ENCODE results near the gene PPP2R5C. TPM values are rescaled to one million over a fixed set of nuclear protein-coding genes. Genes with fewer than 3 reads are reported as not detected.
"Not testable (repeated sequence)": the region's sequence is repeated elsewhere in the genome, so short reads cannot be mapped to it uniquely, and the experiment has no call there.

PPP2R5C gene
- polyA plus RNA-seq, 1 donor = 59.1 TPM

DNA sequence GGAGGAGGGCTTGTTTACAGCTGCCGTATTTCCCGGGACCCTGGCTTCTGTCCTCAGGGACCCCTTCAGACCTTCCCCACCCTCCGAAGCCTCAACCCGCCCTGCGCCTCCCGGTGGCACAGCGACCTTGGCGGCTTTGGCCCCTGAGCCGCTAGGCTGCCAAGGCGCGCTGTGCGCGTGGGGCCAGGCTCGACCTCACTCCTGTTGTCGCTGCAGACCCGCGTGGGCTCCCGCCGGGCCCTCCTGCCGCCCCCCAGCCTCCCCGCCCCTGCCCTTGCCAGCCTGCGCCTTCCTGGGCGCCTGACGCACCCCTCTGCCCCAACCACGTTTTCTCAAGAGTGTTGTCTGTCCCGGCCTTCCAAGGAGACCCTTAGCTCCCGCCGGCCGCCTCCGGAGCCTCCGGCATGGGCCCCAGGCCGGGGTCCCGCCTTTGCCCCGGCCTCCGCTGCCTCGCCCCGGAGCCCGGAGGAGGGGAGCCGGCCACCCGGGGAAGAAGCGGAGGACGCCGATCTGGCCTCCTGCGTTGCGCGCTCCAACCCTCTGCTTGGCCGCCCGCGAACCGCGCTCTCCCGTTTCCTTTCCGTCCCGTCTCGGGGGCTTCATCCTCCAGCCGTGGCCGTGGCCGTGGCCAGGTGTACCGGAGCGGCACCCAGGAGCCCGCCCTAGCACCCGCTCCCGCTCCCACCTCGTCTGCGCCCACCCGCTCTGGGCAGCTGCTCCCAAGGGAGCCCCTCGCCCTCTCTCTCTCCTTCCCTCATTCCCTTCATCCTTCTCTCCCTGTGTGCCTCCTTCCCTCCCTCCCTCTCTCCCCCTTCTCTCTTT is 19.9 kb downstream of the PPP2R5C start:
- no peak for DNase-seq (ENCODE audit: low read depth)

DNA sequence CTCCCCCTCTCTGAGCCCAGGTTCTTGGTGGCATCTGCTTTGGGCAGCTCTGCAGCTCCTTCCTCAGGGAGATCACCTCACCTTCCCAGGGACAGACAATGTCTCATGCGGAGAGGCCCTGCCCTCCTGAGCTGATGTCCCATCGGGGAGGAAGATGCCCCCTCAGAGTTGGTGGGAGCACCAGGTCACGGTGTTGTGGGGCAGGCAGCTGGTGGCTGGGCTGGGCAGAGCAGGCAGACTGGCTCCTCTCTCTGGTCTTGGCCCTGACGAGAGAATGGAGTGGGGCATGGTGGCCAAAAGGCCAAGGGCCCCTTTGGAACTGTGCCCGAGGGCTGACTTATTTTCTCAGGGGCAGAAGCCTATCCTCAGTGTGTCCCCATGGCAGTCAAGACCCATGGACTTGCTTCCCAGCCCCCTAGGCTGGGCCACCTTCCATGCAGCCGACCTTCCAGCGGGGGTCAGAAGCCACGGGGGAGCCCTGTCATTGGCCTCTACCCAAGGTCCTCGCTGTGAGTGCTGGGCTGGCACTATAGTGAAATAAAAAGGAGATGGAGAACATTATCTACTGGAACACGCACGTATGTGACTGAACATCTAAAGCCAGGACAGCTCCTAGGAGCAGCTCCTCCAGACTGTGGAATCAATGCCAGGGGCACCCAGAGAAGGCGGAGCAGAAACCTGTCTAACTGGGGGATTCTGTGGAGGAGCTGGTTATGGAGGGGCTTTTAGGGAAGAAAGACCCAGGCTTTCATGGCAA is 21.9 kb downstream of the PPP2R5C start:
- no peak for DNase-seq (ENCODE audit: low read depth)

DNA sequence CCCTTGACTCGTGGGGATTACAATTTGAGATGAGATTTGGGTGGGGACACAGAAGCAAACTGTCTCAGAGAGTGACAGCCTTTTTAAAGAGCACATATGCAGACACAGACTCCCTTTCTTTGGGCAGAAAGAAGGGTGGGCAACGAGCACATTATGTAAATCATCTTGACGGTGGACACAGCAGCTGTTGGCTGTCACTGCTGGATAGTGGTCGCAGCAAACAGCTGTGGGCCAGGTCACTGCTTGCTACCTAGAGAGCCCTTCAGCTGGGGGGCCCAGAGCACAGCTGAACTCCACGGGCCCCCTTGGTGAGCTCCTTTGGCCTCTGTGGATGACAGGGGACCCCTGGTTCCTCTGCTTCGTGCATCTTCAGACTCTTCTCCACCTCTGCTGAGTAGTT is 23.1 kb downstream of the PPP2R5C start:
- DNase-seq (ENCODE audit: low read depth) = no peak

DNA sequence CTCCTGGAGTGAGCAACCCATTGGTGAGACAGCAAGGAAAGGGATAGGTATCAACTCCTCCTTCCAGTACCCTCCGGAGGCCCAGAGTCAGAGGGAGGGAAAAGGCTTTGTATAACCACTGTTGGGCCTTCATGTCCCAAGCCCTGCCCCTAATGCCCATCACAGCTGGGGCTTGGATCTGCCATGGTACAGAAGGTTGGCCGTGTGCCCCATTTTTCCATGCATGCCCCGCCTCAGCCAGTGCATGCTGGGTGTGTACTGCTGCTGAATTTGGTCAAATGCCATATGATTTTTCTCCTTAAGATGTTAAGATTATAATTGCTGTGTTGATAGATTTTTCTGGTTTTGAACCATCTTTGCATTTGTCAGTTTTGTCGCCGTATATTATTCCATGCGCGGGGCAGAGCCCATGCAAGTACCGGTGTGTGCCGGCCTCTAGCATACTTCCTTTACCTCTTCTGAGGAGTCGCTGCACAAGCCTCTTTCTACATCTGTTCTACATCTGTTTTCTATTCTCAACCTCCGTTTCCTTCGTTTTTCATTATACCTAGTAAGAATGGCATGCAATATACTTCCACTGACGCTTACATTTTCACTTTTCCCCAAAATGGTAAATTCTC is 26.6 kb downstream of the PPP2R5C start:
- DNase-seq (ENCODE audit: low read depth) = no peak

DNA sequence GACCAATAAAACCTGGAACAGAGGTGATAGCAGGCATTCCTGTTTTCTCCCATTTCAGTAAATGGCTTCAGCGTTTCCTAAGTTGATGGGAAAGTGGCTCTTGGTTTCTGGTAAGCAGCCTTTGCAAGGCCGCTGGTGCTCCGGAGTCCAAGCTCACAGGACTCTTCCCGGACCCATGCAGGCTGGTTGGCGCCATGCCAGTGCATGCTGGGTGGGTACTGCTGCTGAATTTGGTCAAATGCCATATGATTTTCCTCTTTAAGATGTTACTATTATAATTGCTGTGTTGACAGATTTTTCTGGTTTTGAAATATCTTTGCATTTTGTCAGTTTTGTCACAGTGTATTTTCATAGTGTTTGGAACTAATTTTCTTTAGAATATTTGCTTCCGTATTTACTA is 27.7 kb downstream of the PPP2R5C start:
- DNase-seq (ENCODE audit: low read depth) = no peak

DNA sequence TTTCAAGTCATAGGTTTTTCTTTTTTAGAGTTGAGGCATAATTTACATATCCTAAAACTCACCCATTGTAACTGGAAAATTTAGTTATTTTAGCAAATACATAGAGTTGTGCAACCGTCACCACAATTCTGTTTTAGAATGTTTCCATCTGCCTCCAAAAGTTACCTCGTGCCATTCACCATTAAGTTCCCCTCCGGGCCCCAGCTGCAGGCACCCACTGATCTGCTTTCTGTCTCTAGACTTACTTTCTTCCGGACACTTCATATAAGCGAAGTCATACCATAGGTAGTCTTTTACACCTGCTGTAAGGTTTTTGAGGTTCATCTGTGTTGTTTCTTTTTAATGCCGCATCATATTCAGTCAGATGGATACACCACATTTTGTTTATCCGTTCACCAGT is 28.7 kb downstream of the PPP2R5C start:
- no peak for DNase-seq (ENCODE audit: low read depth)

DNA sequence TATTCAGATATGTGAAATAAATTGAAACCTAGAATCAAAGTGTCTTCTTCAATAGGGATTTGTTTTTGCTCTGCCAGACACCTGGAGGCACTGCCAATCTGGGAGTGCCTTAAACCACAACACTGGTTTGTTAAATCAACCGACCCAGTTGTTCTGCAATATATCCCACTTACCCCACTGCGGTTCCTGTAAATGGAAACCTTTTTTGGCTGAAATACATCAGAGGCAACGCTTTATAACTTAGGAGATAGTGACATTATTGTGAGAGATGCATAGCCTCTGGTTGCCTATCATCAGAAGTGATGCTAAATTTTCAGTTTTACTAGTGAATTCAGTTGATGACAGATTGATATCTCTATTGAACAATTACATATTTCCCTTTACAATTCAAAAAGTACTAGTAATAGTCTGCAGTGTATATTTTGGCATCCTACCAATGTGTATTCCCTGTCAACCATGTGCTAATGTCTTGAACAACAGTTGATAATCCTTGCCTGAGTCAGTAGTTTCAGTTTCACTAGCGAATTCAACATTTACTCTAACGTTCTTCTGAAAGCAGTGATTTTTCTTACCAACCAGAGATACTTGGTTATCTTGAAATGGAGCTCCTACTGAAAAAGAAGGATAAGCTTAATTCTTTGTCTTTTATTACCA is 30.5 kb downstream of the PPP2R5C start:
- DNase-seq (ENCODE audit: low read depth) = peak; percentile 32

DNA sequence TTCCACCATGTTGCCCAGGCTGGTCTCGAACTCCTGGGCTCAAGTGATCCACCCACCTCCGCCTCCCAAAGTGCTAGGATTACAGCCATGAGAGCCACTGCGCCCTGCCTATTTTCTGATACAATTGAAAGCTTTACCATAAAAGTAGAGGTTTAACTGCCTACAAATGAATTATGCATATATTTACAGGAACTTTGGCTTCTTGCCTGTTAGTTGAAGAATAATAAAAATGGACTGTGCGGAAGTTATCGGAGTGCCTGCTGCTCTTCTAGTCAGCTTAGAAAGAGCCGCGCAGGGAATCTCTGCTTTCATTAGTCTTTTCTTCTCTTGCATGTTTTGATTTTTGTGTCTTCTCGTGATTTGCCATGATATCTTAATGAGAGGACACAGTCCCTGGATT is 34.5 kb downstream of the PPP2R5C start:
- no peak for DNase-seq (ENCODE audit: low read depth)

DNA sequence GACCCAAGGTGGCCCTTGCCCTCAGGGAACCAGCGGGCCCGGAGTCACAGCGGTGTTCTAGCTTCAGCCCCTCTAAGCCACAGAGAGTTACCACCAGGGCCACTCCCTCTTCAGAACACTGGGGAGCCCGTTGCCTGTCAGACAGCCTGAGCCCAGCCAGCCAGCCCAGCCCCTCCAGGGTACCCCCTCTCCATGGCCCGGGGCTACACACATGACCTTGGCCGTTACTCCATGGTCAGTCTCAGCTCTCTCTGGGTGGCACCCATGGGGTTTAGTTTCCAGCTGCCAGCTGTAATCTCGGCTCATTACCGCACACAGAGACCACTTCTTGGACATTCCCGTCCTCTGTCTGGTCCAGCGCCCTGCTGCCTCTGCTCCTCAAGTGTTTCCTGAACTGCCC is 35.0 kb downstream of the PPP2R5C start:
- no peak for DNase-seq (ENCODE audit: low read depth)

DNA sequence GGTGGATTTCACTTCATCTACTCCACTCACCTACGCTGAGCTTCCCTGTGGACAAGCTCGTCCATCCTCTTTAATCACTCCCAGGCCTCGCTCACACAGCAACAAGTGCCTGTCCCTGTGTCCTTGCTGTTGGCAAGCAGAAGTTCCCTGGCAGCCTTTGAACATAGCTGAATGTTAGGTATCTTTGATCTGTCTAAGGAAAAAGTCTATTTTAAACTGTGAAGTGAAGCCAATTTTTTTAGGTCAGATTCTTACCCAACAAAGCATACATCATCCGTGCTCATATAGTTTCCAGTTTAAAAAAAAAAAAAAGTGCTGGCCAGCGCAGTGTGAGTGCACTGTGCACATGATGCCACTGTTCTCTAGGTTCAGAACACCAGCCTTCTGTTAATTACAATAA is 36.3 kb downstream of the PPP2R5C start:
- no peak for DNase-seq (ENCODE audit: low read depth)

DNA sequence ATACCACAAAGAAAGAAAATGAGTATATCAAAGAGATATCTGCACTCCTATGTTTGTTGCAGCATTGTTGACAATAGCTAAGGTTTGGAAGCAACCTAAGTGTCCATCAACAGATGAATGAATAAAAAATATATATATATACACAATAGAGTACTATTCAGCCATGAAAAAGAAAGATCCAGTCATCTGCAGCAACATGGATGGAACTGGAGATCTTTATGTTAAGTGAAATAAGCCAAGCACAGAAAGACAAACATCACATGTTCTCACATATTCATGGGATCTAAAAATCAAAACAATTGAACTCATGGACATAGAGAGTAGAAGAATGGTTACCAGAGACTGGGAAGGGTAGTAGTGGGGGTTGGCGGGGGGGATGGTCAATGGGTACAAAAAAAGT is 42.9 kb downstream of the PPP2R5C start:
- not testable (repeated sequence) for DNase-seq (ENCODE audit: low read depth)

DNA sequence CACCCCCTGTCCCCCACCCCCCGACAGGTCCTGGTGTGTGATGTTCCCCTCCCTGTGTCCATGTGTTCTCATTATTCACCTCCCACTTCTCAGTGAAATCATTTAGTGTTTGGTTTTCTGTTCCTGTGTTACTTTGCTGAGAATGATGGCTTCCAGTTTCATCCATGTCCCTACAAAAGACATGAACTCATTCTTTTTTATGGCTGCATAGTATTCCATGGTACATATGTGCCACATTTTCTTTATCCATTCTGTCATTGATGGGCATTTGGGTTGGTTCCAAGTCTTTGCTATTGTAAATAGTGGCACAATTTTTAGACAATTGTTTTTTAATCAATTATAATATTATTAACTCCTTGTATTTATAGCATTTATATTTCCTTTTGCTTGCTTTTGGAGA is 44.7 kb downstream of the PPP2R5C start:
- DNase-seq (ENCODE audit: low read depth) = not testable (repeated sequence)

DNA sequence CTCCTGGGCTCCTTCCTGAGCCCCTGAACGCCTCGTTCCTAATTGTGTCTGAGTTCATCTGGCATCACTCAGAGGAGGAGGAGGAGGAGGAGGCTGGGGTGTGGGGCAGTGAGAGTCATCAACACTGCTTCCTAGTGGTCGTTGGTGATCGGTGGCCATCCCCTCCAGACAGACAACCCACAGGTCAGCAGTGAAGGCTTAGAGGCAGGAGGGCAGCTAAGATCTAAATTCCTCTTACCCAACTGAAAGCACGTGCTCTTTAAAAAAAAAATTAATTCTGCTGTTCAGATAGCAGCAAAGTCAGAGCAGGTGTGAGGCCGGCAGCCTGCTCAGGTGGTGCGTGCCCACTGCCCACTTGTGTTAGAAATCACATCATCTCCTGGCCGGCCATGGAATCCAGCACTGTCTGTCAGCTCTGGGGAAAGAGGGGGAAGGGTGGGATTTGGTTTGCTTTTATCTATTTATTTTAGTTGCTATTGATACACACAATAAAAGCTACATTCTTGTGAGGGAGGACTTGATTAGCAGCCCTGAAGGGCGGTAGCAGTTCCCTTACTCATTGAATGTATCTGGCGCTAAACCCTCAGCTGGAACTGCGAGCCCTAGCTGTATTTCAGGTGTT is 46.6 kb downstream of the PPP2R5C start:
- no peak for DNase-seq (ENCODE audit: low read depth)

DNA sequence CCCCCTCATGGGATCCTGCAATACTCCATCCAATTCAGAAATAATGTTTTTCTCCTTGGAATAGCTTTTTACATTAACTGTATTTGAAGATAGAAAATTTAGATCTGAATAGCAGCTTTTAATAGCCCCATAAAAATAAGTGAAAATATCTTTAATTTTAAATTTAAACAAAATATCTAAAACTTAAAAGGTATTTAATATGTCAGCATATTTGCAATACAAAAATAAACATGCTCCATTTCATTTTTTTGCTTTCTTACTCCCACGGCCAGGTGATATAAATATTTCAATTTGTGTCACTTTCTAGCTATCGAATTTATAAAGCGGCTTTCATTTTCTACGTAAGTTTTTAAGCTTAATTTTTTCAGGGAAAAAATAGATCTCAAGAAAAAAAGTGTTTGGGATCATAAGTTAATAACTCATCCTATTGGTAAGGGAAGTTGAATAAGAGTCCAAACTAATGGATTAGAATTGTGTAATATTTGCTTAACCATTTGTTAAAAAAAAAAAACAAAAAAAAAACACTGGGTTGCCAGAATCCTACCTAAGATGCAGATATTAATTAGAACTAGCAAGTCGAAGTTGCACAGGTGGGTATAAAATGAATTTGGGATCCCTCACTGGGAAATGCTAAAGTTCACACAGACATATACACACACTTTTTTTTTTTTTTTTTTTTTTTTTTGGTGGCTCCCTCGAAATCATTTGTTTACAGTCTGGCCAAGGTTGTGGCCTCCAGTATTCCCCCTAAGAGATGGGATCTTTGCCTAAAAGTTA is 47.6 kb downstream of the PPP2R5C start:
- DNase-seq (ENCODE audit: low read depth) = no peak

DNA sequence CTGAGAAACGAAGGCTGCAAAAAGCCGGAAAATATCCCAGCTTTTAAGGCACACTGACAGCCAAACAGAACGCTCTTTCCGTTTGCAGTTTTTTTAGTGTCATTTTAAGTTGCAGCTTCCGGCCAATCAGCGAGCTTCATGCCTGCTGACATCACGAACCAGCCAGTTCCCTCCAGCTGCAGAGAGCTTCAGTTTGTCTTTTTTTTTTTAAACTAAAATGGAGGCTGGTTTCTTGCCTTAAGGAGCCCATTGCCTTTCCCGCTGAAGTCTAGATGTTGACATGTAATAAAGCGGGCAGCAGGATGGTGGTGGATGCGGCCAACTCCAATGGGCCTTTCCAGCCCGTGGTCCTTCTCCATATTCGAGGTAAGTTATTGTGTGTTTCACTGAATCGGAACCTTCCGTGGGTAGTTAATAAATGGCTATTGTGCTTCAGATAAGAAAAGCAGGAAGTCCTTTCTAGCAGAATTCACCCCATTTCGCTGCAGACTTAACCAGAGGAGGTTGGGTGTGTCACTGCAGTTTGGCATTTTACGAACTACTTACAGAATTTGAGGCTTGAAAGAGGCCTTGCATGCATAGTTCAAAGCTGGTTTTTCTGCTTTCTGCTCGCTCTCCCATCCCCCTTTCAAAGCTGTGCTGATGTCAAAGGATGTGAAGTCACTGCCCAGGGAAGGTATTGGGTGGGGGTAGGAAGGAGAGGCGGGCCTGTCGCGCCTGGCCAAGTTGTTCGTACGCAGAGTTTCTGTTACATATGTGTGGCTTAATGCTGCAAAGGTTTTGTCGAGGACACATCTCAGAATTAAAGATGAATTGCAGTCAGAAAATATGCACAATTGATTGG is 48.4 kb downstream of the PPP2R5C start:
- DNase-seq (ENCODE audit: low read depth) = peak; percentile 95

DNA sequence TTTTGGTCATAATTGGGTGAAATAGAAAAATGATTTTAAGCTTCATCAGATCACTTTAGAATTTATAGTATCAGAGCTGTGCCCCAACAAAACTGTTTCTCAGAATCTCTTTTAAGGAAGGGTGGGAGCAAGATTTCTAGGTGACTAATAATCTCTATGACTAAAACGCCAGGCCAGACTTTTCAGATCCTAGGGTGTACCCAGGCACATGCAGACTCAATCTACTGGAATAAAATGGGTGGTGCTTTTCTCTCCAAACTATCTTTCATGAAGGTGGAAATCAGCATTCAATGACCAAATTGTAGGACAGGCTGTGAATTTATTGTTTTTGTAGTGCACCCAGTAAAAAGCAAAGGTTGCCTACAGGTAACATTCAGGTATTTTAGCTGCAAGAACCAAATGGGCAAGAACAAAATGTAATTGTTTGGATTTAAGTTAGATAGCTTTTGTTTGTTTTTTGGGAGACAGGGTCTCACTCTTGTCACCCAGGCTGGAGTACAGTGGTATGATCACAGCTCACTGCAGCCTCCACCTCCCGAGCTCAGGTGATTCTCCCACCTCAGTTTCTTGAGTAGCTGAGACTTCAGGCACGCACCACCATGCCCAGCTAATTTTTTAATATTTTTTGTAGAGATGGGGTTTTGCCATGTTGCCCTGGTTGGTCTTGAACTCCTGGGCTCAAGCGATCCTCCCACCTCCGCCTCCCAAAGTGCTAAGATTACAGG is 49.5 kb downstream of the PPP2R5C start:
- no peak for DNase-seq (ENCODE audit: low read depth)

DNA sequence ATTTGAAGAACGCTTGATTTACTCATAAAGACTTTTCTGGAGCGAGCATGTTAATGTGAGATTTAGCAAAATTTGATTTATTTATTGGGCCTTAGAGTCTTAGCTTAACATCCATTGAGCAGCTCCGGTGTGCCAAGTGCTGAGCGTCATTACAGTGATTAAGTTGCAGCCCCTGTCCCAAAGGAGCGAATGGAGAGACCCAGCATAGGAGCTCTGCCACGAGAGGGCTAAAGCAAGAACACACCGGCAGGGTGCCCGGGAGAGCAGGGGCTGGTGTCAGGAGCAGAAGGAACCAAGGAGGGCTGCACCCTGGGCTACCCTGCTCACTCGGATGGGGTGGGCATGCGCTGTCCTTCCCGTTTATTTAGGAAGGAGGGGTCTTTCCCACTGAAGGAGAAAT is 50.6 kb downstream of the PPP2R5C start:
- DNase-seq (ENCODE audit: low read depth) = no peak

DNA sequence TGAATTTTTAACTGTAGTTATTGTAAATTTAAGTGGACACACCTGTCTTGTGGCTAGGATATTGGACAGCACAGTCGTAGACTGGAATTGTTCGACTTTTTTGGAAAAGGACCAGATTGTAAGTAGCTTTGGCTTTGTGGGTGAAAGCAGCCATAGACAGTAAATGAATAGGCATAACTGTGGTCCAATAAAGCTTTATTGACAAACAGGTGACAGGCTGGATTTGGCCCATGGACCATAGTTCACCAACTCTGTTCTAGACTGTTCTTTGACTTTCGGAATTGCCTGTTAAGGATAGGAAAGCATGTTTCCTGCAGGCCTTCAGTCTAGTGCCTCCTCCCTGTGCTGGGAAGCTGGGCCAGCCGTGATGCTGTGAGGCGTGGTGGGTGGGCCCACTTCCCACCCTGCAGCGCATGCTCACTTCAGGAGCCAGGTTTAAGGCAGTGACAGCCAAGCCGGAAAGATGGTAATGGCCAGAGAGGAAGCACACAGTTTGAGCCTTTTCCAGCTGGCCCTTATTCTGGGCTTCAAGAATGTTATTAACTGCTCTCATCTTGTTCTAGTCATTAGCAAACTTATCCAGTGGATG is 51.8 kb downstream of the PPP2R5C start:
- DNase-seq (ENCODE audit: low read depth) = no peak

DNA sequence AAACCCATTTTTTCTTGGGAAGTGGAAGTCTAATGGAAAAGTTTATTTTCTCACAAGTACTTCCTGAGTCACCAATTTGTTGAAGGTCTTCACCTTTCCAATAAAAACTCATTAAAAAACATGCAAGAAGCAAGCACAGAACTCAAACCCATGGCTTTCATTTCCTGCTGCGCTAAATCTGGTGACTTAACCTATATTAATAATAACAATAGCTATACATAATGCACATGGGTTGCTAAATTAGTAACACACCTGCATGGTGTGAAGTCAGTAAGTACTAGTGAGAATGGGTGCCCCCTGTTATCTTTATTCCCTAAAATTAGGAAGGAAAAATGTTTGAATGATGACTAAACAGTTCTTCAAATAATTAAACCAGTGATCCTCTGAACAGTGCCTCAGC is 52.3 kb downstream of the PPP2R5C start:
- DNase-seq (ENCODE audit: low read depth) = no peak
